Right renal pelvis (tissue), 4 donors: ENCODE results near the gene DEPP1. TPM values are rescaled to one million over a fixed set of nuclear protein-coding genes. Genes with fewer than 3 reads are reported as not detected.
"Not testable (repeated sequence)": the region's sequence is repeated elsewhere in the genome, so short reads cannot be mapped to it uniquely, and the experiment has no call there.

Experiments used
- DNase-seq, 4 donors: peaks; one replicate each; pipeline ENCODE4 v3.0.0-alpha.2; 2013; ENCODE audit warnings: low read depth in 4 of 4, low spot score in 3 of 4, missing footprints in 1 of 4
- polyA plus RNA-seq, 4 donors: library from polyadenylated mRNA; unstranded; fragments of 120-200 nt; gene quantifications; one replicate each; pipeline ENCODE4 v1.2.1, GENCODE V29; 2013; ENCODE audit not compliant: insufficient read length in 4 of 4

DEPP1 gene
- polyA plus RNA-seq = 10 to 100 TPM in 1 of 4 donors, 1 to 10 TPM in 3; 6.8 to 10.3 (median 8.3) TPM

GRCh38 chr10:44978570-44979280 is at the start of gene DEPP1:
Gene DEPP1 (minus strand): TSS chr10:44978809. CDS start chr10:44978030, 779 bp downstream.
- peak; percentile 91 to 95 (median 94) for DNase-seq

- no peak for DNase-seq
Observed at GRCh38 chr10:45023426-45023825, 44.8 kb upstream of the DEPP1 start.

GRCh38 chr10:45015590-45015989 is 37.0 kb upstream of the DEPP1 start:
- no peak for DNase-seq

GRCh38 chr10:45014557-45014956 is 35.9 kb upstream of the DEPP1 start:
- DNase-seq = not testable (repeated sequence)

GRCh38 chr10:45008524-45009161 is 30.0 kb upstream of the DEPP1 start:
- DNase-seq = peak; percentile 76 to 89 (median 86)

- DNase-seq = no peak
Observed at GRCh38 chr10:45006276-45007030, 27.8 kb upstream of the DEPP1 start.

GRCh38 chr10:45005284-45005683 is 26.7 kb upstream of the DEPP1 start:
- DNase-seq = no peak

GRCh38 chr10:45004661-45005060 is 26.1 kb upstream of the DEPP1 start:
- no peak for DNase-seq

- no peak for DNase-seq
Observed at GRCh38 chr10:45003432-45004000, 24.9 kb upstream of the DEPP1 start.

GRCh38 chr10:45001381-45002148 is 23.0 kb upstream of the DEPP1 start:
- DNase-seq = peak in 2 of 4 donors; percentile 38 to 65

GRCh38 chr10:45000752-45001380 is 22.3 kb upstream of the DEPP1 start, which contains the start of gene ZNF22:
Gene ZNF22 (plus strand): TSS chr10:45000923. CDS start chr10:45003369, 2,446 bp downstream.
- DNase-seq = peak; percentile 72 to 77 (median 74)

- peak in 1 of 4 donors; percentile 38 for DNase-seq
Observed at GRCh38 chr10:45000138-45000751, 21.6 kb upstream of the DEPP1 start.

GRCh38 chr10:44998146-44998631 is 19.6 kb upstream of the DEPP1 start:
- DNase-seq = no peak

- no peak for DNase-seq
Observed at GRCh38 chr10:44997105-44997748, 18.6 kb upstream of the DEPP1 start.

- no peak for DNase-seq
Observed at GRCh38 chr10:44995914-44996669, 17.5 kb upstream of the DEPP1 start.

GRCh38 chr10:44995581-44995913 is 16.9 kb upstream of the DEPP1 start:
- no peak for DNase-seq

GRCh38 chr10:44994752-44995530 is 16.3 kb upstream of the DEPP1 start:
- no peak for DNase-seq
